ENCODE results near the gene GPR31.

DNA sequence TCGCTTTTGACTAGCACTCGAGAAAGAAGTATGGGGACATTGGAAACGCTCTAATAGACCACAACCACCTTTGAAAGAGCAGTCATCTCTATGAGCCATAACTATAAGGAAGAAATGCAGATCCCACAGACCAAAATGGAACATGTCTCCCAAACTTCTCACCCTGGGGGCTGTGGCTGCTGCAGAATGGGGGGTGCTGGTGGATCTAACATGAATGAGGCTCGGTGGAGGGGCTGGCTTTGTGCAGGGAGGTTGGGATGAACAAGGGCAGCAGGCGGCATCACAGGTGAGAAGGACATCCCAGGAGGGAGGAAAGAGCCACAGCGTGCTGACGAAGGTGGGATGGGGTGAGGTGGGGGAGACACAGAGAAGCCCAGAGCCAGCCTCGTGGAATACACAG, 45.4 kb downstream of the GPR31 start:
- TF ChIP-seq YY1 (IDR thresholded peaks at IDR 0.05; ENCODE audit: low read depth) (no peak), SMC3 (IDR thresholded peaks at IDR 0.05; ENCODE audit: low read depth, low read length) (no peak)

Data from SK-N-SH (cell line).